Measurements from ENCODE around the gene SELENOM. TPM values are rescaled to one million over a fixed set of nuclear protein-coding genes. Genes with fewer than 3 reads are reported as not detected.
"Not testable (repeated sequence)": the region's sequence is repeated elsewhere in the genome, so short reads cannot be mapped to it uniquely, and the experiment has no call there.

The SELENOM gene
- total RNA-seq, 1 donor from 2014 or later, result 86.8 TPM

- no peaks in the 10 kb centered on the region for H3K4me1 ChIP-seq
- H3K27ac ChIP-seq, result no peak overlapping the region
- DNase-seq (no peak), ATAC-seq (no peak)
- H3K27me3 ChIP-seq (ENCODE audit: low read depth), result no peaks in the 10 kb centered on the region
- H3K36me3 ChIP-seq, result peaks cover 76% of the 10 kb centered on the region
- intact Hi-C loops (cut with DNase I), result no loop called here
- no peak for TF ChIP-seq CTCF (IDR thresholded peaks at IDR 0.05)
- H3K9me3 ChIP-seq, result no peaks in the 10 kb centered on the region
- H3K4me3 ChIP-seq, result no peak overlapping the region
These were observed 9.3 kb downstream of the SELENOM start for GRCh38 chr22:31097941-31098631.

- H3K27ac ChIP-seq; H3K27me3 ChIP-seq (ENCODE audit: low read depth); ATAC-seq; DNase-seq; H3K4me1 ChIP-seq; H3K4me3 ChIP-seq; H3K9me3 ChIP-seq; intact Hi-C loops (cut with DNase I): not testable (repeated sequence)
- peaks cover 82% of the 10 kb centered on the region for H3K36me3 ChIP-seq
These were observed 9.8 kb downstream of the SELENOM start for GRCh38 chr22:31097539-31097938.

GRCh38 chr22:31096657-31097279, 10.6 kb downstream of the SELENOM start:
- Histone ChIP-seq H3K27ac (no peak overlapping the region), H3K4me1 (no peaks in the 10 kb centered on the region), H3K27me3 (ENCODE audit: low read depth) (no peaks in the 10 kb centered on the region), H3K36me3 (peaks cover 90% of the 10 kb centered on the region), H3K9me3 (no peaks in the 10 kb centered on the region), H3K4me3 (no peak overlapping the region)
- DNase-seq (no peak), ATAC-seq (no peak)
- intact Hi-C loops (cut with DNase I), result no loop called here
- TF ChIP-seq CTCF (IDR thresholded peaks at IDR 0.05), result no peak

- intact Hi-C loops (cut with DNase I), result no loop called here
- ATAC-seq, result no peak
These were observed 11.6 kb downstream of the SELENOM start for GRCh38 chr22:31095637-31096249.

GRCh38 chr22:31094741-31095140, 12.6 kb downstream of the SELENOM start:
- no peak overlapping the region for H3K27ac ChIP-seq
- TF ChIP-seq CTCF (IDR thresholded peaks at IDR 0.05), result no peak
- no peak for ATAC-seq
- H3K27me3 ChIP-seq (ENCODE audit: low read depth), result no peaks in the 10 kb centered on the region
- no peaks in the 10 kb centered on the region for H3K4me1 ChIP-seq
- intact Hi-C loops (cut with DNase I), result no loop called here
- no peak overlapping the region for H3K4me3 ChIP-seq
- H3K9me3 ChIP-seq, result no peaks in the 10 kb centered on the region
- DNase-seq, result no peak
- H3K36me3 ChIP-seq, result peaks cover 100% of the 10 kb centered on the region

More at GRCh38 chr22:31095637-31096249, 11.6 kb downstream of the SELENOM start:
- Histone ChIP-seq H3K9me3 (no peaks in the 10 kb centered on the region), H3K27me3 (ENCODE audit: low read depth) (no peaks in the 10 kb centered on the region), H3K4me3 (no peak overlapping the region), H3K27ac (no peak overlapping the region), H3K36me3 (peaks cover 95% of the 10 kb centered on the region), H3K4me1 (no peaks in the 10 kb centered on the region)
- TF ChIP-seq CTCF (IDR thresholded peaks at IDR 0.05), result no peak
- no peak for DNase-seq

GRCh38 chr22:31094021-31094551, 13.3 kb downstream of the SELENOM start:
- Histone ChIP-seq H3K27me3 (ENCODE audit: low read depth) (no peaks in the 10 kb centered on the region), H3K9me3 (no peaks in the 10 kb centered on the region), H3K4me1 (no peaks in the 10 kb centered on the region), H3K36me3 (peaks cover 100% of the 10 kb centered on the region), H3K27ac (no peak overlapping the region), H3K4me3 (no peak overlapping the region)
- ATAC-seq (no peak), DNase-seq (no peak)
- no peak for TF ChIP-seq CTCF (IDR thresholded peaks at IDR 0.05)
- intact Hi-C loops (cut with DNase I), result no loop called here
